SK-N-SH treated with all-trans-retinoic acid at 6 μM for 48 hours (cell line): ENCODE data around the gene SLC66A3.

Source experiments
- CREB5 ChIP-seq: fragments of 250-450 bp; sonication (Bioruptor Pico); IDR thresholded peaks from 2 replicates; pipeline ENCODE4 v1.5.1; 2020; ENCODE audit warnings: low read depth, mild to moderate bottlenecking, moderate library complexity
- CSDC2 ChIP-seq: fragments of 250-450 bp; sonication (Bioruptor Pico); IDR thresholded peaks from 2 replicates; pipeline ENCODE4 v1.5.0; 2020; ENCODE audit warnings: mild to moderate bottlenecking, moderate library complexity
- CSRNP3 ChIP-seq: fragments of 250-450 bp; sonication (Bioruptor Pico); IDR thresholded peaks from 2 replicates; pipeline ENCODE4 v1.5.1; 2021; ENCODE audit warnings: mild to moderate bottlenecking, moderate library complexity
- PATZ1 ChIP-seq: fragments of 250-450 bp; sonication (Bioruptor Pico); IDR thresholded peaks from 2 replicates; pipeline ENCODE4 v1.8.0; 2020; ENCODE audit warnings: mild to moderate bottlenecking, moderate library complexity, borderline replicate concordance
- PPARA ChIP-seq: fragments of 250-450 bp; sonication (Bioruptor Pico); IDR thresholded peaks from 2 replicates; pipeline ENCODE4 v1.5.0; 2020; ENCODE audit warnings: mild to moderate bottlenecking, borderline replicate concordance
- SNAI2 ChIP-seq: fragments of 250-450 bp; sonication (Bioruptor Pico); IDR thresholded peaks from 2 replicates; pipeline ENCODE4 v1.5.0; 2020; ENCODE audit warnings: mild to moderate bottlenecking, moderate library complexity
- TCF4 ChIP-seq: fragments of 250-450 bp; sonication (Bioruptor Pico); IDR thresholded peaks from 2 replicates; pipeline ENCODE4 v1.8.0; 2021; ENCODE audit warnings: mild to moderate bottlenecking, moderate library complexity, borderline replicate concordance
- TOX ChIP-seq: fragments of 250-450 bp; sonication (Bioruptor Pico); IDR thresholded peaks from 2 replicates; pipeline ENCODE4 v1.8.0; 2021; ENCODE audit warnings: mild to moderate bottlenecking, moderate library complexity, borderline replicate concordance
- ZFP30 ChIP-seq: fragments of 450-650 bp; formaldehyde crosslinking; IDR thresholded peaks from 2 replicates; pipeline ENCODE4 v1.5.0; 2022; ENCODE audit warnings: mild to moderate bottlenecking, moderate library complexity
- ZNF70 ChIP-seq: fragments of 450-650 bp; formaldehyde crosslinking; IDR thresholded peaks from 2 replicates; pipeline ENCODE4 v1.5.0; 2020; ENCODE audit warnings: mild to moderate bottlenecking, moderate library complexity

- TF ChIP-seq TOX (no peak), CSRNP3 (CRISPR knock-in tag) (no peak), PATZ1 (no peak), SNAI2 (CRISPR knock-in tag) (no peak), ZNF70 (CRISPR knock-in tag) (no peak), CREB5 (CRISPR knock-in tag) (no peak), TCF4 (no peak), CSDC2 (no peak), ZFP30 (CRISPR knock-in tag) (no peak), PPARA (no peak)
Measured at GRCh38 chr2:11161747-11162146, 6.5 kb downstream of the SLC66A3 start.
